H9 (cell line): ENCODE measurements around the gene ITIH6. TPM values are rescaled to one million over a fixed set of nuclear protein-coding genes. Genes with fewer than 3 reads are reported as not detected.

Experiments used
- DNase-seq: peaks from one replicate; pipeline ENCODE4 v3.0.0-alpha.2; 2017
- H2AFZ ChIP-seq: one replicate; pipeline ENCODE4 v1.6.1; 2013; ENCODE audit warnings: mild to moderate bottlenecking, low read length, control low read depth, moderate library complexity
- H2AK5ac ChIP-seq: 2 replicates; pipeline ENCODE4 v1.6.1; 2013; ENCODE audit warnings: low read length, control low read depth, mixed read lengths; ENCODE audit not compliant: insufficient read length
- H2BK120ac ChIP-seq: one replicate; pipeline ENCODE4 v1.6.1; 2013; ENCODE audit warnings: low read depth, mild to moderate bottlenecking, low read length, control low read depth, inconsistent platforms; ENCODE audit not compliant: poor library complexity, severe bottlenecking
- H2BK12ac ChIP-seq: 2 replicates; pipeline ENCODE4 v1.6.1; 2013; ENCODE audit warnings: low read length, control low read depth, mixed read lengths, low read depth; ENCODE audit not compliant: insufficient read length
- H2BK15ac ChIP-seq: 2 replicates; pipeline ENCODE4 v1.6.1; 2013; ENCODE audit warnings: low read depth, low read length, control low read depth
- H2BK20ac ChIP-seq: one replicate; pipeline ENCODE4 v1.6.1; 2013; ENCODE audit warnings: low read depth, mild to moderate bottlenecking, low read length, control low read depth, inconsistent platforms; ENCODE audit not compliant: poor library complexity, severe bottlenecking
- H2BK5ac ChIP-seq: 2 replicates; pipeline ENCODE4 v1.6.1; 2013; ENCODE audit warnings: low read length, control low read depth, mixed read lengths; ENCODE audit not compliant: insufficient read length
- H3K14ac ChIP-seq: 2 replicates; pipeline ENCODE4 v1.6.1; 2013; ENCODE audit warnings: low read length, control low read depth; ENCODE audit not compliant: insufficient read depth
- H3K18ac ChIP-seq: 2 replicates; pipeline ENCODE4 v1.6.1; 2013; ENCODE audit warnings: low read depth, mild to moderate bottlenecking, mixed read lengths, low read length, control low read depth; ENCODE audit not compliant: insufficient read length
- H3K23ac ChIP-seq: 2 replicates; pipeline ENCODE4 v1.6.1; 2013; ENCODE audit warnings: low read length, control low read depth, mixed read lengths, low read depth; ENCODE audit not compliant: insufficient read length
- H3K23me2 ChIP-seq: 2 replicates; pipeline ENCODE4 v1.6.1; 2013; ENCODE audit warnings: low read depth, mild to moderate bottlenecking, mixed read lengths, low read length, control low read depth; ENCODE audit not compliant: insufficient read length, poor library complexity, severe bottlenecking
- H3K27ac ChIP-seq: 2 replicates; pipeline ENCODE4 v1.5.1; 2013; ENCODE audit warnings: low read length, control low read depth, mixed read lengths, low read depth; ENCODE audit not compliant: insufficient read length
- H3K27me3 ChIP-seq: 2 replicates; pipeline ENCODE4 v1.6.1; 2013; ENCODE audit warnings: low read length, control low read depth, inconsistent platforms; ENCODE audit not compliant: insufficient read depth
- H3K4ac ChIP-seq: 2 replicates; pipeline ENCODE4 v1.6.1; 2013; ENCODE audit warnings: low read depth, mild to moderate bottlenecking, control low read depth, inconsistent platforms, low read length, moderate library complexity
- H3K4me1 ChIP-seq: 2 replicates; pipeline ENCODE4 v1.6.1; 2013; ENCODE audit warnings: low read length, control low read depth, inconsistent platforms; ENCODE audit not compliant: insufficient read depth
- H3K4me2 ChIP-seq: 2 replicates; pipeline ENCODE4 v1.6.1; 2013; ENCODE audit warnings: low read length, control low read depth, mixed read lengths; ENCODE audit not compliant: insufficient read length, insufficient read depth
- H3K56ac ChIP-seq: 2 replicates; pipeline ENCODE4 v1.6.1; 2013; ENCODE audit warnings: low read depth, mild to moderate bottlenecking, mixed read lengths, low read length, control low read depth; ENCODE audit not compliant: insufficient read length
- H3K79me1 ChIP-seq: 2 replicates; pipeline ENCODE4 v1.6.1; 2013; ENCODE audit warnings: low read depth, mild to moderate bottlenecking, moderate library complexity, low read length, control low read depth, inconsistent platforms; ENCODE audit not compliant: insufficient read depth, poor library complexity, severe bottlenecking
- H3K79me2 ChIP-seq: 2 replicates; pipeline ENCODE4 v1.6.1; 2013; ENCODE audit warnings: low read length, control low read depth, inconsistent platforms; ENCODE audit not compliant: insufficient read depth
- H3K9ac ChIP-seq: 2 replicates; pipeline ENCODE4 v1.6.1; 2013; ENCODE audit warnings: low read length, control low read depth, mixed read lengths; ENCODE audit not compliant: insufficient read length; ENCODE audit errors: extremely low read depth
- H3K9me3 ChIP-seq: one replicate; pipeline ENCODE4 v1.6.1; 2013; ENCODE audit warnings: low read depth, low read length, inconsistent platforms; ENCODE audit not compliant: control insufficient read depth
- H3T11ph ChIP-seq: one replicate; pipeline ENCODE4 v1.6.1; 2013; ENCODE audit warnings: mild to moderate bottlenecking, low read length, control low read depth, inconsistent platforms
- H4K20me1 ChIP-seq: one replicate; pipeline ENCODE4 v1.6.1; 2013; ENCODE audit not compliant: control insufficient read depth, insufficient read length, insufficient read depth
- H4K5ac ChIP-seq: 2 replicates; pipeline ENCODE4 v1.6.1; 2013; ENCODE audit warnings: low read depth, mild to moderate bottlenecking, mixed read lengths, low read length, control low read depth; ENCODE audit not compliant: insufficient read length
- H4K8ac ChIP-seq: replicated peaks from 2 replicates; pipeline ENCODE4 v1.6.1; 2013; ENCODE audit warnings: low read length, control low read depth, mixed read lengths, low read depth; ENCODE audit not compliant: insufficient read length
- H4K91ac ChIP-seq: 2 replicates; pipeline ENCODE4 v1.6.1; 2013; ENCODE audit warnings: low read depth, mild to moderate bottlenecking, moderate library complexity, mixed read lengths, low read length, control low read depth; ENCODE audit not compliant: insufficient read length
- H3K27ac Mint-ChIP-seq, 3 experiments: 2 replicates in 2 of 3; 3 replicates in 1 of 3; pipeline ENCODE4 v1.8.0; 2020 to 2021; ENCODE audit warnings: mixed read lengths in 3 of 3, mild to moderate bottlenecking in 1 of 3, moderate library complexity in 1 of 3
- H3K27me3 Mint-ChIP-seq: 2 replicates; pipeline ENCODE4 v1.8.0; 2021; ENCODE audit warnings: low read depth, mild to moderate bottlenecking, moderate library complexity, mixed read lengths
- H3K36me3 Mint-ChIP-seq, 3 experiments: 2 replicates in 2 of 3; 3 replicates in 1 of 3; pipeline ENCODE4 v1.8.0; 2020 to 2021; ENCODE audit warnings: low read depth in 3 of 3, mixed read lengths in 3 of 3; ENCODE audit not compliant: insufficient read depth in 1 of 3
- H3K4me1 Mint-ChIP-seq, 2 experiments: 2 replicates each; pipeline ENCODE4 v1.8.0; 2020; ENCODE audit warnings: mixed read lengths in 2 of 2
- H3K4me3 Mint-ChIP-seq, 2 experiments: 2 replicates in 1 of 2; 3 replicates in 1 of 2; pipeline ENCODE4 v1.8.0; 2020 to 2021; ENCODE audit warnings: mild to moderate bottlenecking in 2 of 2, mixed read lengths in 2 of 2, moderate library complexity in 1 of 2
- H3K9me3 Mint-ChIP-seq, 2 experiments: 2 replicates in 1 of 2; 3 replicates in 1 of 2; pipeline ENCODE4 v1.8.0; 2020; ENCODE audit warnings: mild to moderate bottlenecking in 2 of 2, mixed read lengths in 2 of 2, moderate library complexity in 1 of 2
- CTCF ChIP-seq: fragments of 200-600 bp; sonication (generic); conservative IDR thresholded peaks from 3 replicates; pipeline ENCODE4 v1.8.0; 2021; ENCODE audit warnings: antibody characterized with exemption, mild to moderate bottlenecking
- WGBS: extraction: QIAGEN DNeasy Blood & Tissue Kit; methylation state at CpG from one replicate; pipeline ENCODE4 v1.1.7; 2013; ENCODE audit warnings: missing lambda C conversion rate, low lambda C conversion rate, mixed read lengths; ENCODE audit not compliant: insufficient read length; ENCODE audit errors: extremely low coverage; 5-methylcytosine and 5-hydroxymethylcytosine counted together
- total RNA-seq: library from RNA; stranded (reverse); gene quantifications from 2 replicates; pipeline ENCODE4 v1.2.1, GENCODE V29; 2021

The ITIH6 gene
- total RNA-seq, 1 experiment from 2014 or later = not detected

- DNase-seq = no peak
- Histone ChIP-seq H3K23ac (no peak overlapping the region), H3K23me2 (no peaks in the 10 kb centered on the region), H3K79me2 (no peaks in the 10 kb centered on the region; the same call in 1 of the 2 replicates), H3K4ac (no peak overlapping the region), H3K27ac (no peak overlapping the region), H3K18ac (no peak overlapping the region), H2BK15ac (no peak overlapping the region), H3K4me2 (no peak overlapping the region), H4K5ac (no peak overlapping the region), H2BK5ac (no peak overlapping the region), H3K14ac (no peak overlapping the region), H2AFZ (no peak overlapping the region), H3K56ac (no peak overlapping the region), H2BK20ac (no peak overlapping the region), H4K91ac (no peak overlapping the region), H2BK120ac (no peak overlapping the region), H3K9me3 (peaks cover 21% of the 10 kb centered on the region), H3T11ph (no peak overlapping the region), H3K4me1 (no peaks in the 10 kb centered on the region), H2AK5ac (no peak overlapping the region), H3K79me1 (no peaks in the 10 kb centered on the region), H2BK12ac (no peak overlapping the region), H3K27me3 (no peaks in the 10 kb centered on the region), H4K8ac (no peak overlapping the region), H3K9ac (no peak overlapping the region), H4K20me1 (no peaks in the 10 kb centered on the region)
- no peak for TF ChIP-seq CTCF
- Mint-ChIP-seq H3K27me3 (peaks cover 3% of the 10 kb centered on the region; the same call in 1 of the 2 replicates), H3K36me3 (peaks cover 49 to 76% (median 66%) of the 10 kb centered on the region in 3 experiments), H3K4me3 (no peak overlapping the region), H3K9me3 (peaks cover 79 to 84% of the 10 kb centered on the region in 2 experiments), H3K4me1 (peaks cover 0 to 9% of the 10 kb centered on the region in 2 experiments; a peak in 3 of 4 replicates), H3K27ac (no peak overlapping the region)
- WGBS = no CpG with 5 or more reads among the region's 3 CpGs
Measured at GRCh38 chrX:54812306-54812705, 14.3 kb upstream of the ITIH6 start.
